ENCODE measurements around the gene PHLDB1.

DNA sequence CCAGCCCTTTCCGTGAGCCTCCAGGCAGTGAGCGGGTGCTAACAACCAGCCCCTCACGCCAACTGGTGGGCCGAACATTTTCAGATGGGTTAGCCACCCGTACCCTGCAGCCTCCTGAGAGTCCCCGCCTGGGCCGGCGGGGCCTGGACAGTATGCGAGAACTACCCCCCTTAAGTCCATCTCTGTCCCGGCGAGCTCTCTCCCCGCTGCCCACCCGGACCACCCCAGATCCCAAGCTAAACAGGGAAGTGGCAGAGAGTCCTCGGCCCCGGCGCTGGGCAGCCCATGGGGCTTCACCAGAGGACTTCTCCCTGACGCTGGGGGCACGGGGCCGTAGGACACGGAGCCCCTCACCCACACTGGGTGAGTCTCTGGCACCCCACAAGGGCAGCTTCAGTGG, 20.6 kb downstream of the PHLDB1 start:
- no peak for TF ChIP-seq TCF12 (IDR thresholded peaks at IDR 0.05; ENCODE audit: low read depth, low read length)
- TF ChIP-seq RXRA (IDR thresholded peaks at IDR 0.05; ENCODE audit: insufficient read depth, low read depth, low read length) = no peak
- TF ChIP-seq SUZ12 (IDR thresholded peaks at IDR 0.05; ENCODE audit: low read length) = no peak
- no peak for TF ChIP-seq POLR2A (IDR thresholded peaks at IDR 0.05; ENCODE audit: control extremely low read depth in 1 of 2, low read depth in 2 of 2, low read length in 2 of 2)
- no peak for TF ChIP-seq JUND (IDR thresholded peaks at IDR 0.05; ENCODE audit: low read length)
- TF ChIP-seq, protein P1, sequence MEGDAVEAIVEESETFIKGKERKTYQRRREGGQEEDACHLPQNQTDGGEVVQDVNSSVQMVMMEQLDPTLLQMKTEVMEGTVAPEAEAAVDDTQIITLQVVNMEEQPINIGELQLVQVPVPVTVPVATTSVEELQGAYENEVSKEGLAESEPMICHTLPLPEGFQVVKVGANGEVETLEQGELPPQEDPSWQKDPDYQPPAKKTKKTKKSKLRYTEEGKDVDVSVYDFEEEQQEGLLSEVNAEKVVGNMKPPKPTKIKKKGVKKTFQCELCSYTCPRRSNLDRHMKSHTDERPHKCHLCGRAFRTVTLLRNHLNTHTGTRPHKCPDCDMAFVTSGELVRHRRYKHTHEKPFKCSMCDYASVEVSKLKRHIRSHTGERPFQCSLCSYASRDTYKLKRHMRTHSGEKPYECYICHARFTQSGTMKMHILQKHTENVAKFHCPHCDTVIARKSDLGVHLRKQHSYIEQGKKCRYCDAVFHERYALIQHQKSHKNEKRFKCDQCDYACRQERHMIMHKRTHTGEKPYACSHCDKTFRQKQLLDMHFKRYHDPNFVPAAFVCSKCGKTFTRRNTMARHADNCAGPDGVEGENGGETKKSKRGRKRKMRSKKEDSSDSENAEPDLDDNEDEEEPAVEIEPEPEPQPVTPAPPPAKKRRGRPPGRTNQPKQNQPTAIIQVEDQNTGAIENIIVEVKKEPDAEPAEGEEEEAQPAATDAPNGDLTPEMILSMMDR (IDR thresholded peaks at IDR 0.05; ENCODE audit: control extremely low read depth in 1 of 3, insufficient read depth in 1 of 3, low read depth in 1 of 3, low read length in 3 of 3) = no peak
- TF ChIP-seq RFX5 (IDR thresholded peaks at IDR 0.05; ENCODE audit: borderline replicate concordance, low read depth, low read length) = no peak

Measured in H1 (cell line).